NCI-H1417 treated with DMSO at 0.1 percent for 48 hours (cell line): ENCODE measurements around the gene TMCO4.
"Not testable (repeated sequence)": the region's sequence is repeated elsewhere in the genome, so short reads cannot be mapped to it uniquely, and the experiment has no call there.

Source experiments
- DNase-seq: peaks from one replicate; lab custom pipeline; 2025; lab: John Stamatoyannopoulos, UW

The TMCO4 gene

GRCh38 chr1:19636065-19636464, 163.7 kb downstream of the TMCO4 start:
- DNase-seq: no peak

- DNase-seq: no peak
Observed at GRCh38 chr1:19635646-19636045, 164.1 kb downstream of the TMCO4 start.

- not testable (repeated sequence) for DNase-seq
Observed at GRCh38 chr1:19635064-19635463, 164.7 kb downstream of the TMCO4 start.

GRCh38 chr1:19633106-19633505, 166.6 kb downstream of the TMCO4 start:
- no peak for DNase-seq
